GM19193 (cell line): Measurements from ENCODE around the gene OR52R1.

ENCODE experiments used
- POLR2A ChIP-seq: IDR thresholded peaks from 4 replicates; pipeline ENCODE4 v1.6.1; 2011; ENCODE audit not compliant: insufficient read depth, insufficient read length; ENCODE audit errors: extremely low read depth

The OR52R1 gene

GRCh38 chr11:4768094-4768493 lies 36.1 kb downstream of the OR52R1 start:
- no peak for TF ChIP-seq POLR2A

GRCh38 chr11:4766420-4767043 lies 37.6 kb downstream of the OR52R1 start:
- no peak for TF ChIP-seq POLR2A

- no peak for TF ChIP-seq POLR2A
Measured at GRCh38 chr11:4763096-4763495, 41.1 kb downstream of the OR52R1 start.
